ENCODE data around the gene MRPL58.

Gene MRPL58

DNA sequence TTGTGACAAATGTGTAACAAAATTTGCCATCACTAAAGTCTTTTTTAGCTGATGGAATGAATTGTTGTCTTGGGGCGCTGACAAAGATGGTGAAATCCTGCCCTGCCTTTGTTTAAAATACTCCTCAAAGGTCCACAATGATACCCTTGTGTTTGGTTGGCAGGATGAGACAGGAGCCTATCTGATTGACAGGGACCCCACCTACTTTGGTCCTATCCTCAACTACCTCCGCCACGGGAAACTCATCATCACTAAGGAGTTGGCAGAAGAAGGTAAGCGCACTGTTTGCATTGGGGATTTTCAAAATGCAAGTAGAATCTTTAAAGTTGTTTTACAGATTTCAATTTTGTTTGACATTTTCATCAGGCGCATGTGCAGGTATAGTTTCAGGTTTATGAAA, 36.6 kb downstream of the MRPL58 start:
- Histone ChIP-seq H3K36me3 (ENCODE audit: control insufficient read depth in 2 of 2, insufficient read depth in 1 of 2, low read length in 2 of 2) (peaks cover 39 to 47% of the 10 kb centered on the region in 2 experiments), H3K4me3 (ENCODE audit: low read depth, low read length) (no peak overlapping the region)
- CTCF ChIA-PET, result interaction anchor here (0.6 to 3.4 kb wide), 10 partner anchors 8 to 1155 kb away, joined by 3 to 15 read pairs (median 5); no protein-coding TSS in a partner anchor

DNA sequence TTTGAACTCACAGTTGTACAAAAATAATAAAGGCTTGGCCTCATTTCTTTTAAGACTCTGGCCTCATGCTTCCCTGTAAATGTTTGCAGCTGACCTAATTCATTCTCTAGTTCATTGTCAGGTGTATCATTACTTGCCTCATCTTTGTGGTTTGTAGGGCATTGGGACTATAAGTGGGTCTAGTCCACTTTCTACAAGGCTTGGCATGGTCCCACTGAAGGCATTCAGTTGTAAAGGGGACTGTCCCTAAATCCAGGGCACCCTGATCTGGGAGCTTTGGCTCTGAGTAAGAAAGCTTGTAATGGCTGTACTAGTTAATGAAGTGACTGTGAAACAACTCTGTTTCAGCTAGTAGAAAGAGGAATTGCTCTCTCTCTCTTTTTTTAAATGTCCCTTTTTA, 37.2 kb downstream of the MRPL58 start:
- POLR2A ChIA-PET, result interaction anchor here (4.8 kb wide), 1 partner anchor 15 kb away, joined by 44 read pairs; no protein-coding TSS in a partner anchor

More for the DNA sequence above, 36.6 kb downstream of the MRPL58 start:
- Histone ChIP-seq H3K27ac (ENCODE audit: extremely low read depth, low read depth, low read length) (no peak overlapping the region), H3K4me1 (ENCODE audit: control insufficient read depth, insufficient read depth, low read length) (peaks cover 6% of the 10 kb centered on the region; the same call in 1 of the 2 replicates), H3K9me3 (ENCODE audit: control insufficient read depth, insufficient read depth, low read depth, low read length) (no peaks in the 10 kb centered on the region)
- TF ChIP-seq BCL11A (tag by site-specific recombination; IDR thresholded peaks at IDR 0.05; ENCODE audit: low read depth) (no peak), ZBTB1 (tag by site-specific recombination; IDR thresholded peaks at IDR 0.05) (no peak), SETDB1 (IDR thresholded peaks at IDR 0.05; ENCODE audit: insufficient read length, low read length) (no peak), ZNF76 (tag by site-specific recombination; IDR thresholded peaks at IDR 0.05; ENCODE audit: borderline replicate concordance, low read depth) (no peak), ZNF175 (tag by site-specific recombination; IDR thresholded peaks at IDR 0.05) (no peak)
- POLR2A ChIA-PET, result interaction anchor here (0.8 to 4.8 kb wide), 5 partner anchors 11 to 61 kb away, joined by 4 to 44 read pairs (median 4); partner anchors contain the start of gene MRPL58

DNA sequence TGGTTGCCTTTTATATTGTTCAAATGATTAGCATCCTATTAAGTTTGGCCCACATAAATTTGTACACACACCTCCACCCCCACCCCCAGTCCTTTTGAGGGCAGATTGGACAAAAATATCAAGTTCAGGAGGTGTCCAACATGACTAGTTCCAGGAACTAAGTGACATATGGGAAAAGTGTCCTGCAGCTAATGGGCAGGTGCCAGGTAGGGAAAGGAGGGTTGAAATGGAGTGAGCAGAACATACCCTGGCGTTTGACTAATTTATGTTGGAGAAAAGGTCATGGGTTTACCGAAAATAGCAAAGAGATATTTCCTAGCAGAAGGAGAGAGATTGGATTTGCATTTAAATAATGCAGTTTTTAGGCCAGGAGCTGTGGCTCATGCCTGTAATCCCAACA, 39.5 kb downstream of the MRPL58 start:
- Histone ChIP-seq H3K4me1 (ENCODE audit: control insufficient read depth, insufficient read depth, low read length) (peaks cover 6% of the 10 kb centered on the region; the same call in 1 of the 2 replicates), H3K36me3 (ENCODE audit: control insufficient read depth in 2 of 2, insufficient read depth in 1 of 2, low read length in 2 of 2) (peaks cover 57 to 70% of the 10 kb centered on the region in 2 experiments), H3K9me3 (ENCODE audit: control insufficient read depth, insufficient read depth, low read depth, low read length) (no peaks in the 10 kb centered on the region), H3K27ac (ENCODE audit: extremely low read depth, low read depth, low read length) (no peak overlapping the region), H3K4me3 (ENCODE audit: low read depth, low read length) (no peak overlapping the region)
- TF ChIP-seq ZFP37 (tag by site-specific recombination; IDR thresholded peaks at IDR 0.05) (no peak), ZNF239 (tag by site-specific recombination; IDR thresholded peaks at IDR 0.05) (no peak), ZNF214 (tag by site-specific recombination; IDR thresholded peaks at IDR 0.05; ENCODE audit: borderline replicate concordance) (no peak), ZNF211 (tag by site-specific recombination; IDR thresholded peaks at IDR 0.05; ENCODE audit: low read depth) (no peak), TRIM28 (IDR thresholded peaks at IDR 0.05; ENCODE audit: borderline replicate concordance, low read length) (no peak), OSR2 (tag by site-specific recombination; IDR thresholded peaks at IDR 0.05) (no peak), ZNF10 (tag by site-specific recombination; IDR thresholded peaks at IDR 0.05) (no peak), ZBTB17 (tag by site-specific recombination; IDR thresholded peaks at IDR 0.05) (no peak), ZFP3 (tag by site-specific recombination; IDR thresholded peaks at IDR 0.05; ENCODE audit: low read depth) (no peak), ZFP41 (tag by site-specific recombination; IDR thresholded peaks at IDR 0.05; ENCODE audit: borderline replicate concordance) (no peak), ZNF664 (tag by site-specific recombination; IDR thresholded peaks at IDR 0.05) (no peak), ZNF416 (tag by site-specific recombination; IDR thresholded peaks at IDR 0.05) (no peak), BCL11A (tag by site-specific recombination; IDR thresholded peaks at IDR 0.05; ENCODE audit: low read depth) (no peak), OVOL3 (tag by site-specific recombination; IDR thresholded peaks at IDR 0.05) (no peak), ZNF248 (tag by site-specific recombination; IDR thresholded peaks at IDR 0.05) (no peak)
- TF ChIP-seq, protein P1, sequence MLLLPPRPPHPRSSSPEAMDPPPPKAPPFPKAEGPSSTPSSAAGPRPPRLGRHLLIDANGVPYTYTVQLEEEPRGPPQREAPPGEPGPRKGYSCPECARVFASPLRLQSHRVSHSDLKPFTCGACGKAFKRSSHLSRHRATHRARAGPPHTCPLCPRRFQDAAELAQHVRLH (tag by site-specific recombination; IDR thresholded peaks at IDR 0.05), result no peak
- TF ChIP-seq, protein P2, sequence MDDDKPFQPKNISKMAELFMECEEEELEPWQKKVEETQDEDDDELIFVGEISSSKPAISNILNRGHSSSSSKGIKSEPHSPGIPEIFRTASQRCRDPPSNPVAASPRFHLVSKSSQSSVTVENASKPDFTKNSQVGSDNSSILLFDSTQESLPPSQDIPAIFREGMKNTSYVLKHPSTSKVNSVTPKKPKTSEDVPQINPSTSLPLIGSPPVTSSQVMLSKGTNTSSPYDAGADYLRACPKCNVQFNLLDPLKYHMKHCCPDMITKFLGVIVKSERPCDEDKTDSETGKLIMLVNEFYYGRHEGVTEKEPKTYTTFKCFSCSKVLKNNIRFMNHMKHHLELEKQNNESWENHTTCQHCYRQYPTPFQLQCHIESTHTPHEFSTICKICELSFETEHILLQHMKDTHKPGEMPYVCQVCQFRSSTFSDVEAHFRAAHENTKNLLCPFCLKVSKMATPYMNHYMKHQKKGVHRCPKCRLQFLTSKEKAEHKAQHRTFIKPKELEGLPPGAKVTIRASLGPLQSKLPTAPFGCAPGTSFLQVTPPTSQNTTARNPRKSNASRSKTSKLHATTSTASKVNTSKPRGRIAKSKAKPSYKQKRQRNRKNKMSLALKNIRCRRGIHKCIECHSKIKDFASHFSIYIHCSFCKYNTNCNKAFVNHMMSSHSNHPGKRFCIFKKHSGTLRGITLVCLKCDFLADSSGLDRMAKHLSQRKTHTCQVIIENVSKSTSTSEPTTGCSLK (tag by site-specific recombination; IDR thresholded peaks at IDR 0.05), result no peak
- TF ChIP-seq, protein P3, sequence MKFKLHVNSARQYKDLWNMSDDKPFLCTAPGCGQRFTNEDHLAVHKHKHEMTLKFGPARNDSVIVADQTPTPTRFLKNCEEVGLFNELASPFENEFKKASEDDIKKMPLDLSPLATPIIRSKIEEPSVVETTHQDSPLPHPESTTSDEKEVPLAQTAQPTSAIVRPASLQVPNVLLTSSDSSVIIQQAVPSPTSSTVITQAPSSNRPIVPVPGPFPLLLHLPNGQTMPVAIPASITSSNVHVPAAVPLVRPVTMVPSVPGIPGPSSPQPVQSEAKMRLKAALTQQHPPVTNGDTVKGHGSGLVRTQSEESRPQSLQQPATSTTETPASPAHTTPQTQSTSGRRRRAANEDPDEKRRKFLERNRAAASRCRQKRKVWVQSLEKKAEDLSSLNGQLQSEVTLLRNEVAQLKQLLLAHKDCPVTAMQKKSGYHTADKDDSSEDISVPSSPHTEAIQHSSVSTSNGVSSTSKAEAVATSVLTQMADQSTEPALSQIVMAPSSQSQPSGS (tag by site-specific recombination; IDR thresholded peaks at IDR 0.05; ENCODE audit: low read depth), result no peak
- CTCF ChIA-PET, result interaction anchor here (0.7 to 1.5 kb wide), 3 partner anchors 9 to 45 kb away, joined by 3 to 5 read pairs (median 3); no protein-coding TSS in a partner anchor
- POLR2A ChIA-PET, result no interaction called here

More for the DNA sequence above, 37.2 kb downstream of the MRPL58 start:
- no peaks in the 10 kb centered on the region for H3K9me3 ChIP-seq (ENCODE audit: control insufficient read depth, insufficient read depth, low read depth, low read length)
- peaks cover 6% of the 10 kb centered on the region; the same call in 1 of the 2 replicates for H3K4me1 ChIP-seq (ENCODE audit: control insufficient read depth, insufficient read depth, low read length)
- H3K36me3 ChIP-seq (ENCODE audit: control insufficient read depth in 2 of 2, insufficient read depth in 1 of 2, low read length in 2 of 2), result peaks cover 43 to 51% of the 10 kb centered on the region in 2 experiments
- CTCF ChIA-PET, result interaction anchor here (0.6 to 3.4 kb wide), 7 partner anchors 10 to 152 kb away, joined by 3 to 15 read pairs (median 6); no protein-coding TSS in a partner anchor
- no peak for TF ChIP-seq ZNF2 (tag by site-specific recombination; IDR thresholded peaks at IDR 0.05)
- TF ChIP-seq MZF1 (tag by site-specific recombination; IDR thresholded peaks at IDR 0.05; ENCODE audit: borderline replicate concordance), result no peak
- TF ChIP-seq ZSCAN23 (tag by site-specific recombination; IDR thresholded peaks at IDR 0.05), result no peak
- H3K27ac ChIP-seq (ENCODE audit: extremely low read depth, low read depth, low read length), result no peak overlapping the region
- no peak overlapping the region for H3K4me3 ChIP-seq (ENCODE audit: low read depth, low read length)
